ENCODE measurements around the gene NR2C1. TPM values are rescaled to one million over a fixed set of nuclear protein-coding genes. Genes with fewer than 3 reads are reported as not detected.
"Not testable (repeated sequence)": the region's sequence is repeated elsewhere in the genome, so short reads cannot be mapped to it uniquely, and the experiment has no call there.

NR2C1 gene
- total RNA-seq, 1 donor from 2014 or later: 187 TPM

DNA sequence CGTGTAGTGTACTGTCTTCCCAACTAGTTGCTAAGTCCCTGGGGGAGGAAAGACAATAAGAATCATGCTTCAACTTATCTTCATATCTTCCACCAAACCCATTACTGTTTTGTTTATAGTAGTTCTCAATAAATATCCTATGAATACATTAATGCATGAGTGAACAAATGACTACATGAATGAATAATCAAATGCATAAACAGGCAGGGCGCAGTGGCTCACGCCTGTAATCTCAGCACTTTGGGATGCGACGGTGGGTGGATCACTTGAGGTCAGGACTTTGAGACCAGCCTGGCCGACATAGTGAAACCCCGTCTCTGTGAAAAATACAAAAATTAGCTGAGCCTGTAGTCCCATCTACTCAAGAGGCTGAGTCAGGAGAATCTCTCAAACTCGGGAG lies 32.1 kb upstream of the NR2C1 start:
- H3K4me3 Mint-ChIP-seq: no peak overlapping the region
- Histone ChIP-seq H4K20me1 (ENCODE audit: low read depth) (no peaks in the 10 kb centered on the region), H3K9me3 (ENCODE audit: low read depth) (no peaks in the 10 kb centered on the region), H3K4me3 (no peak overlapping the region), H3K36me3 (no peaks in the 10 kb centered on the region), H3K9ac (no peak overlapping the region), H3K4me2 (no peak overlapping the region), H3K27ac (no peak overlapping the region), H3K27me3 (no peaks in the 10 kb centered on the region), H2AFZ (replicated peaks) (no peak overlapping the region), H3K4me1 (no peaks in the 10 kb centered on the region), H3F3A (ENCODE audit: low read depth) (no peaks in the 10 kb centered on the region), H3K79me2 (ENCODE audit: low read depth) (no peaks in the 10 kb centered on the region)
- peaks cover 34% of the 10 kb centered on the region for H3K36me3 Mint-ChIP-seq
- DNase-seq (ENCODE audit: low spot score): no peak
- H3K27me3 Mint-ChIP-seq (ENCODE audit: insufficient read depth, low read depth): peaks cover 6% of the 10 kb centered on the region
- TF ChIP-seq, protein P1, sequence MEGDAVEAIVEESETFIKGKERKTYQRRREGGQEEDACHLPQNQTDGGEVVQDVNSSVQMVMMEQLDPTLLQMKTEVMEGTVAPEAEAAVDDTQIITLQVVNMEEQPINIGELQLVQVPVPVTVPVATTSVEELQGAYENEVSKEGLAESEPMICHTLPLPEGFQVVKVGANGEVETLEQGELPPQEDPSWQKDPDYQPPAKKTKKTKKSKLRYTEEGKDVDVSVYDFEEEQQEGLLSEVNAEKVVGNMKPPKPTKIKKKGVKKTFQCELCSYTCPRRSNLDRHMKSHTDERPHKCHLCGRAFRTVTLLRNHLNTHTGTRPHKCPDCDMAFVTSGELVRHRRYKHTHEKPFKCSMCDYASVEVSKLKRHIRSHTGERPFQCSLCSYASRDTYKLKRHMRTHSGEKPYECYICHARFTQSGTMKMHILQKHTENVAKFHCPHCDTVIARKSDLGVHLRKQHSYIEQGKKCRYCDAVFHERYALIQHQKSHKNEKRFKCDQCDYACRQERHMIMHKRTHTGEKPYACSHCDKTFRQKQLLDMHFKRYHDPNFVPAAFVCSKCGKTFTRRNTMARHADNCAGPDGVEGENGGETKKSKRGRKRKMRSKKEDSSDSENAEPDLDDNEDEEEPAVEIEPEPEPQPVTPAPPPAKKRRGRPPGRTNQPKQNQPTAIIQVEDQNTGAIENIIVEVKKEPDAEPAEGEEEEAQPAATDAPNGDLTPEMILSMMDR (IDR thresholded peaks at IDR 0.05): no peak
- TF ChIP-seq EZH2 (IDR thresholded peaks at IDR 0.05) (no peak), EZH2phosphoT487 (IDR thresholded peaks at IDR 0.05) (no peak)
- H3K9me3 Mint-ChIP-seq: no peaks in the 10 kb centered on the region
- no peaks in the 10 kb centered on the region for H3K4me1 Mint-ChIP-seq
- no peak overlapping the region for H3K27ac Mint-ChIP-seq

DNA sequence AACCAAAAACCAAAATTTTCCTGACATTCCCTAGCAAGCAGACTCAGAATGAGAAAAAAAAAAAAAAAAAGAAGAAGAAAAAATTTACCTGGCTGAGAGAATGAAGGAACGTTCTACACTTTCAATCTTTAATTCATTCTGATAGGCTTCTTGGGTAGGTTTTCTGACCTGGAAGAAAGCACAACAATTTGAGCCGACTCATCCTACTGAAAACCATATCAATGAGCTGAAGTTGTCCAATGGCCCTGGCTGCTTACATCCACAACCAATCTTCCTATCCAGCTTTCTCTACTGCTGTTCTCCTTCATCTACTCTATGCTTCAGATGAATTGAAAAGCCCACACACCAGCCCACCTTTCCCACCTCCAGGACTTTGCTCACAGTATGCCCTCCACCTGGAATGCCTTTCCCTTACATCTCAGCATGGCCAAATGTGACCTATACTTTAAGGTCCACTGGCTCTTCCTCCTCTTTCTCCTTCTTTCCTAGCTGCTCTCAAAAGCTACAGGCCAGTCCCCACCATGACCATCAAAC lies 31.6 kb upstream of the NR2C1 start:
- Histone ChIP-seq H4K20me1 (ENCODE audit: low read depth) (no peaks in the 10 kb centered on the region), H3K4me1 (no peaks in the 10 kb centered on the region), H3K27ac (no peak overlapping the region), H3K4me3 (no peak overlapping the region), H2AFZ (replicated peaks) (no peak overlapping the region), H3F3A (ENCODE audit: low read depth) (no peaks in the 10 kb centered on the region), H3K4me2 (no peak overlapping the region), H3K79me2 (ENCODE audit: low read depth) (no peaks in the 10 kb centered on the region), H3K9me3 (ENCODE audit: low read depth) (no peaks in the 10 kb centered on the region), H3K36me3 (no peaks in the 10 kb centered on the region), H3K27me3 (no peaks in the 10 kb centered on the region), H3K9ac (no peak overlapping the region)
- TF ChIP-seq, protein P1 (IDR thresholded peaks at IDR 0.05): no peak
- TF ChIP-seq EZH2phosphoT487 (IDR thresholded peaks at IDR 0.05) (no peak), EZH2 (IDR thresholded peaks at IDR 0.05) (no peak)
- H3K36me3 Mint-ChIP-seq: peaks cover 38% of the 10 kb centered on the region
- H3K4me3 Mint-ChIP-seq: no peak overlapping the region
- H3K27ac Mint-ChIP-seq: no peak overlapping the region
- H3K9me3 Mint-ChIP-seq: no peaks in the 10 kb centered on the region
- no peak for DNase-seq (ENCODE audit: low spot score)
- peaks cover 5% of the 10 kb centered on the region for H3K4me1 Mint-ChIP-seq
- peaks cover 6% of the 10 kb centered on the region for H3K27me3 Mint-ChIP-seq (ENCODE audit: insufficient read depth, low read depth)

DNA sequence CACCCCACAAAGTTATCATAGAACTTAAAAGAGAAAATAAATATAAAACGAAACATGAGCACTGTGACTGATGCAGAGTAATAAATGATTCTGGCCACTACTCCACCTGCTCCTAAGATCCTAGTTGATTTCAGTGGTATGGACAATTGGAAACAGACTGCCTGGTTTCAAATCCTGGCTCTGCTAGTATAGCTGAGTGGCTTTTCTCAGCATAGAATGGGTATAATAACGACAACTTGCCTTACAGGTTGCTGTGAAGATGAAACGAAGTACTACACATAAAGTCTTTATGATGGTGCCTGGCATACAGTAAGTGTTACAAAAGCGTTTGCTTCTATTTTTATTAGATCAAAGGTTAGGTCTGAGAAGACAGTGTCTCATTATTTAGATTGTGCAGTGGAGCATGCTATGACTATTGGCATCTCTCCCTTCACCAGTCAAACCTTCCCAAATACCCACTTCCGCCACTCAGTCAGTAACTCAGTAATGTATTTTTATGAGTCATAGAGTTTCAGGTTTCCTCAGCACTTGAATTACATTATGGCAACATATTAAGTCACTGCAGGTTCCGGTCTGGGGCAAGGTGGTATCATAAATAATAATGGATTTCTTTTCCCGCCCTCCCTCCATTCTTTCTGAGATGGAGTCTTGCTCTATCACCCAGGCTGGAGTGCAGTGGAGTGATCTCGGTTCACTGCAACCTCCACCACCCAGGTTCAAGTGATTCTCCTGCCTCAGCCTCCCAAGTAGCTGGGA lies 29.7 kb upstream of the NR2C1 start:
- H3K36me3 Mint-ChIP-seq: peaks cover 41% of the 10 kb centered on the region
- no peak overlapping the region for H3K4me3 ChIP-seq
- no peak overlapping the region for H3K4me3 Mint-ChIP-seq
- no peak for DNase-seq (ENCODE audit: low spot score)
- H3K4me2 ChIP-seq: no peak overlapping the region
- H3K27me3 ChIP-seq: no peaks in the 10 kb centered on the region
- H3K27me3 Mint-ChIP-seq (ENCODE audit: insufficient read depth, low read depth): peaks cover 8% of the 10 kb centered on the region
- no peaks in the 10 kb centered on the region for H3K9me3 Mint-ChIP-seq
- no peak overlapping the region for H3K27ac ChIP-seq
- no peaks in the 10 kb centered on the region for H3K36me3 ChIP-seq
- no peaks in the 10 kb centered on the region for H3F3A ChIP-seq (ENCODE audit: low read depth)
- no peaks in the 10 kb centered on the region for H3K4me1 ChIP-seq
- H4K20me1 ChIP-seq (ENCODE audit: low read depth): no peaks in the 10 kb centered on the region
- TF ChIP-seq, protein P1 (IDR thresholded peaks at IDR 0.05): no peak
- no peak for TF ChIP-seq EZH2 (IDR thresholded peaks at IDR 0.05)
- TF ChIP-seq EZH2phosphoT487 (IDR thresholded peaks at IDR 0.05): no peak
- H3K9me3 ChIP-seq (ENCODE audit: low read depth): no peaks in the 10 kb centered on the region
- H3K27ac Mint-ChIP-seq: no peak overlapping the region
- no peak overlapping the region for H2AFZ ChIP-seq (replicated peaks)
- H3K79me2 ChIP-seq (ENCODE audit: low read depth): no peaks in the 10 kb centered on the region
- H3K9ac ChIP-seq: no peak overlapping the region
- H3K4me1 Mint-ChIP-seq: peaks cover 19% of the 10 kb centered on the region

DNA sequence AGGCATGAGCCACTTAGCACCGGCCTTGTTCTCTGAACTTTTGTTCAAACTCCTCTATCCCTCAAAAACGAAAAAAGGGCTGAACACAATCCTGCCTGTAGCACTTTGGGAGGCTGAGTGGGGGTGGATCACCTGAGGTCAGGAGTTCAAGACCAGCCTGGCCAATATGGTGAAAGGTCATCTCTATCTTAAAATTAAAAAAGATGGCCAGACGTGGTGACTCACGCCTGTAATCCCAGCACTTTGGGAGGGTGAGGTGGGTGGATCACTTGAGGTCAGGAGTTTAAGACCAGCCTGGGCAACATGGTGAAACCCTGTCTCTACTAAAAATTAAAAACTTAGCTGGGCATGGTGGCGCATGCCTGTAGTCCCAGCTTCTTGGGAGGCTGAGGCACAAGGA lies 28.5 kb upstream of the NR2C1 start:
- H3K4me1 ChIP-seq: not testable (repeated sequence)
- H3K4me1 Mint-ChIP-seq: peaks cover 22% of the 10 kb centered on the region
- peaks cover 37% of the 10 kb centered on the region for H3K36me3 Mint-ChIP-seq

More for the DNA sequence above, 28.5 kb upstream of the NR2C1 start:
- DNase-seq (ENCODE audit: low spot score); H3K27me3 Mint-ChIP-seq (ENCODE audit: insufficient read depth, low read depth); H3K36me3 ChIP-seq; H3K9me3 Mint-ChIP-seq; H3K4me3 Mint-ChIP-seq; H3F3A ChIP-seq (ENCODE audit: low read depth); H3K4me3 ChIP-seq; H3K9me3 ChIP-seq (ENCODE audit: low read depth); H3K27me3 ChIP-seq; H3K27ac ChIP-seq; H3K27ac Mint-ChIP-seq; H4K20me1 ChIP-seq (ENCODE audit: low read depth); H3K9ac ChIP-seq; H2AFZ ChIP-seq (replicated peaks); H3K4me2 ChIP-seq; H3K79me2 ChIP-seq (ENCODE audit: low read depth): not testable (repeated sequence)

Data from neural progenitor cell (in vitro differentiated cells).